GM23338 (cell line): ENCODE data around the gene NPAS2. TPM values are rescaled to one million over a fixed set of nuclear protein-coding genes. Genes with fewer than 3 reads are reported as not detected.

Source experiments
- ATAC-seq: fragments of 200-7000 bp; cut with Tn5 transposase; 3 replicates; pipeline ENCODE4 v1.9.1; 2020
- DNase-seq: peaks from one replicate; pipeline ENCODE4 v3.0.0-alpha.2; 2015; ENCODE audit warnings: low spot score
- H2AFZ ChIP-seq: fragments of 200-600 bp; sonication (generic); 2 replicates; pipeline ENCODE4 v1.8.0; 2016; ENCODE audit warnings: antibody characterized with exemption, mild to moderate bottlenecking, moderate library complexity
- H3F3A ChIP-seq: fragments of 200-600 bp; sonication (generic); replicated peaks from 2 replicates; pipeline ENCODE4 v1.8.0; 2017; ENCODE audit warnings: antibody characterized with exemption, mixed run types, low read depth
- H3K27ac ChIP-seq: fragments of 200-600 bp; sonication (generic); 2 replicates; pipeline ENCODE4 v1.6.1; 2016; ENCODE audit warnings: low read depth
- H3K27me3 ChIP-seq: fragments of 200-600 bp; sonication (generic); 2 replicates; pipeline ENCODE4 v1.8.0; 2016; ENCODE audit warnings: mild to moderate bottlenecking, mixed run types, moderate library complexity; ENCODE audit not compliant: insufficient read depth
- H3K36me3 ChIP-seq: fragments of 200-600 bp; sonication (generic); 2 replicates; pipeline ENCODE4 v1.8.0; 2016; ENCODE audit warnings: mild to moderate bottlenecking; ENCODE audit not compliant: insufficient read depth
- H3K4me1 ChIP-seq: fragments of 200-600 bp; sonication (generic); 2 replicates; pipeline ENCODE4 v1.8.0; 2016; ENCODE audit warnings: mild to moderate bottlenecking, moderate library complexity; ENCODE audit not compliant: insufficient read depth
- H3K4me2 ChIP-seq: fragments of 200-600 bp; sonication (generic); 2 replicates; pipeline ENCODE4 v1.7.1; 2017; ENCODE audit warnings: mixed run types
- H3K4me3 ChIP-seq: fragments of 200-600 bp; sonication (generic); 2 replicates; pipeline ENCODE4 v1.6.1; 2016; ENCODE audit warnings: mixed run types
- H3K79me2 ChIP-seq: fragments of 200-600 bp; sonication (generic); replicated peaks from 2 replicates; pipeline ENCODE4 v1.8.0; 2017; ENCODE audit warnings: mild to moderate bottlenecking; ENCODE audit not compliant: insufficient read depth
- H3K9me2 ChIP-seq: fragments of 200-600 bp; sonication (generic); 2 replicates; pipeline ENCODE4 v1.8.0; 2017; ENCODE audit not compliant: insufficient read depth
- H4K20me1 ChIP-seq: fragments of 200-600 bp; sonication (generic); replicated peaks from 2 replicates; pipeline ENCODE4 v1.8.0; 2017; ENCODE audit warnings: mild to moderate bottlenecking; ENCODE audit not compliant: insufficient read depth
- H3K27ac Mint-ChIP-seq: 2 replicates; pipeline ENCODE4 v1.8.0; 2020; ENCODE audit warnings: inconsistent platforms, mild to moderate bottlenecking, moderate library complexity, mixed read lengths
- H3K27me3 Mint-ChIP-seq: 3 replicates; pipeline ENCODE4 v1.8.0; 2022; ENCODE audit warnings: low read depth, mild to moderate bottlenecking, moderate library complexity, mixed read lengths, inconsistent platforms; ENCODE audit not compliant: insufficient read depth, poor library complexity
- H3K36me3 Mint-ChIP-seq: 3 replicates; pipeline ENCODE4 v1.8.0; 2021; ENCODE audit warnings: low read depth, mild to moderate bottlenecking, inconsistent platforms, moderate library complexity, mixed read lengths
- H3K4me1 Mint-ChIP-seq: 3 replicates; pipeline ENCODE4 v1.8.0; 2020; ENCODE audit warnings: mild to moderate bottlenecking, inconsistent platforms, mixed read lengths
- H3K4me3 Mint-ChIP-seq: 3 replicates; pipeline ENCODE4 v1.8.0; 2021; ENCODE audit warnings: moderate library complexity, mild to moderate bottlenecking, inconsistent platforms, mixed read lengths
- H3K9me3 Mint-ChIP-seq: 3 replicates; pipeline ENCODE4 v1.8.0; 2020; ENCODE audit warnings: moderate library complexity, mild to moderate bottlenecking, inconsistent platforms, mixed read lengths
- CREB1 ChIP-seq: fragments of 250-450 bp; sonication (Bioruptor Pico); IDR thresholded peaks from 2 replicates; pipeline ENCODE4 v1.5.0; 2020; ENCODE audit warnings: low read depth, mild to moderate bottlenecking, moderate library complexity
- EZH2 ChIP-seq: fragments of 200-600 bp; sonication (generic); IDR thresholded peaks from one replicate; pipeline ENCODE4 v1.8.0; 2017; ENCODE audit warnings: antibody characterized with exemption, mild to moderate bottlenecking, low read depth; ENCODE audit not compliant: unreplicated experiment
- POLR2AphosphoS5 ChIP-seq: IDR thresholded peaks from 2 replicates; pipeline ENCODE4 v1.6.1; 2016; ENCODE audit warnings: antibody characterized with exemption, low read depth
- STAT1 ChIP-seq: IDR thresholded peaks from one replicate; pipeline ENCODE4 v1.6.1; 2016; ENCODE audit warnings: antibody characterized with exemption; ENCODE audit not compliant: unreplicated experiment
- ZNF114 ChIP-seq: fragments of 250-450 bp; sonication (Bioruptor Pico); IDR thresholded peaks from 2 replicates; pipeline ENCODE4 v1.5.0; 2020; ENCODE audit warnings: mild to moderate bottlenecking, moderate library complexity
- ZNF331 ChIP-seq: fragments of 250-450 bp; sonication (Bioruptor Pico); IDR thresholded peaks from 2 replicates; pipeline ENCODE4 v1.5.0; 2020; ENCODE audit warnings: low read depth, mild to moderate bottlenecking, moderate library complexity
- polyA plus RNA-seq: library from polyadenylated mRNA; unstranded; fragments of >200 nt; fragmentation: Nextera tagmentation; extraction: Ambion mirVana; gene quantifications from 2 replicates; pipeline ENCODE4 v1.2.1, GENCODE V29; 2016
- total RNA-seq: library from RNA; depleted of rRNA; stranded (reverse); fragments of >200 nt; shearing (Covaris generic); gene quantifications from 2 replicates; pipeline ENCODE4 v1.2.3, GENCODE V29; 2014
- TF ChIP-seq, protein P1 (sequence below): IDR thresholded peaks from 2 replicates; pipeline ENCODE4 v1.6.1; 2016; ENCODE audit warnings: antibody characterized with exemption
- TF ChIP-seq, protein P2 (sequence below), 2 experiments: fragments of 200-600 bp in 1 of 2; sonication (generic) in 1 of 2; conservative IDR thresholded peaks; 2 replicates each; pipeline versions ENCODE4 v1.5.1 to v1.6.1; 2016 to 2017; ENCODE audit warnings: antibody characterized with exemption in 2 of 2, low read depth in 2 of 2, mild to moderate bottlenecking in 2 of 2, moderate library complexity in 1 of 2
- TF ChIP-seq, protein P3 (sequence below): IDR thresholded peaks from one replicate; pipeline ENCODE4 v1.6.1; 2018; ENCODE audit warnings: antibody characterized with exemption; ENCODE audit not compliant: unreplicated experiment

The NPAS2 gene
- total and polyA plus RNA-seq, 2 experiments from 2014 or later: 0.56 to 1.1 TPM

DNA sequence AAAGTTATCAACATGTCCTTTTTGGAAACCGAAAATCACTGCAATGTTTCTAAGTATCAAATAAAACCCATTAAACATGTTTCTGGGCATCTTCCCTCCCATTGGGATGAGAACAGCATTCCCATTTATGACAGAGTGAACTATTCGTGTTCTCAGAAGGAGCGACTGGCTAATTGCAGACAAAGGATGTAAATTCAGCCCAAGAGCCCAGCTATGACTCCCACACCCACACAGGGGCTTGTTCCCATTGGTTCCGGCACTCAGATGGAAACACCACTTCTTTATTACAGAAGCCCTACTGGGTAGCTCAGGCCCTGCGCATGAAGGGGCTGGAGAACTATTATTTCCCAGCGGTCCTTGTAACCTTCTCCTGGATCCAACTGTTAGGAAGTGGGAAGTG lies 16.6 kb upstream of the NPAS2 start:
- H3F3A ChIP-seq: no peaks in the 10 kb centered on the region
- H3K27me3 ChIP-seq: no peaks in the 10 kb centered on the region
- Mint-ChIP-seq H3K4me1 (no peaks in the 10 kb centered on the region; the same call in 2 of the 3 replicates), H3K9me3 (no peaks in the 10 kb centered on the region), H3K27ac (no peak overlapping the region), H3K4me3 (no peak overlapping the region), H3K27me3 (no peaks in the 10 kb centered on the region), H3K36me3 (no peaks in the 10 kb centered on the region)
- H3K4me3 ChIP-seq: no peak overlapping the region
- ATAC-seq (no peak), DNase-seq (no peak)
- no peak overlapping the region for H3K27ac ChIP-seq
- no peak for TF ChIP-seq POLR2AphosphoS5
- TF ChIP-seq, protein P1, sequence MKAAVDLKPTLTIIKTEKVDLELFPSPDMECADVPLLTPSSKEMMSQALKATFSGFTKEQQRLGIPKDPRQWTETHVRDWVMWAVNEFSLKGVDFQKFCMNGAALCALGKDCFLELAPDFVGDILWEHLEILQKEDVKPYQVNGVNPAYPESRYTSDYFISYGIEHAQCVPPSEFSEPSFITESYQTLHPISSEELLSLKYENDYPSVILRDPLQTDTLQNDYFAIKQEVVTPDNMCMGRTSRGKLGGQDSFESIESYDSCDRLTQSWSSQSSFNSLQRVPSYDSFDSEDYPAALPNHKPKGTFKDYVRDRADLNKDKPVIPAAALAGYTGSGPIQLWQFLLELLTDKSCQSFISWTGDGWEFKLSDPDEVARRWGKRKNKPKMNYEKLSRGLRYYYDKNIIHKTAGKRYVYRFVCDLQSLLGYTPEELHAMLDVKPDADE: no peak
- TF ChIP-seq, protein P2, sequence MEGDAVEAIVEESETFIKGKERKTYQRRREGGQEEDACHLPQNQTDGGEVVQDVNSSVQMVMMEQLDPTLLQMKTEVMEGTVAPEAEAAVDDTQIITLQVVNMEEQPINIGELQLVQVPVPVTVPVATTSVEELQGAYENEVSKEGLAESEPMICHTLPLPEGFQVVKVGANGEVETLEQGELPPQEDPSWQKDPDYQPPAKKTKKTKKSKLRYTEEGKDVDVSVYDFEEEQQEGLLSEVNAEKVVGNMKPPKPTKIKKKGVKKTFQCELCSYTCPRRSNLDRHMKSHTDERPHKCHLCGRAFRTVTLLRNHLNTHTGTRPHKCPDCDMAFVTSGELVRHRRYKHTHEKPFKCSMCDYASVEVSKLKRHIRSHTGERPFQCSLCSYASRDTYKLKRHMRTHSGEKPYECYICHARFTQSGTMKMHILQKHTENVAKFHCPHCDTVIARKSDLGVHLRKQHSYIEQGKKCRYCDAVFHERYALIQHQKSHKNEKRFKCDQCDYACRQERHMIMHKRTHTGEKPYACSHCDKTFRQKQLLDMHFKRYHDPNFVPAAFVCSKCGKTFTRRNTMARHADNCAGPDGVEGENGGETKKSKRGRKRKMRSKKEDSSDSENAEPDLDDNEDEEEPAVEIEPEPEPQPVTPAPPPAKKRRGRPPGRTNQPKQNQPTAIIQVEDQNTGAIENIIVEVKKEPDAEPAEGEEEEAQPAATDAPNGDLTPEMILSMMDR (conservative IDR thresholded peaks at IDR 0.05; ENCODE audit: low read depth in 2 of 2): no peak
- no peak for TF ChIP-seq EZH2
- no peak for TF ChIP-seq ZNF331 (CRISPR knock-in tag)
- TF ChIP-seq, protein P3, sequence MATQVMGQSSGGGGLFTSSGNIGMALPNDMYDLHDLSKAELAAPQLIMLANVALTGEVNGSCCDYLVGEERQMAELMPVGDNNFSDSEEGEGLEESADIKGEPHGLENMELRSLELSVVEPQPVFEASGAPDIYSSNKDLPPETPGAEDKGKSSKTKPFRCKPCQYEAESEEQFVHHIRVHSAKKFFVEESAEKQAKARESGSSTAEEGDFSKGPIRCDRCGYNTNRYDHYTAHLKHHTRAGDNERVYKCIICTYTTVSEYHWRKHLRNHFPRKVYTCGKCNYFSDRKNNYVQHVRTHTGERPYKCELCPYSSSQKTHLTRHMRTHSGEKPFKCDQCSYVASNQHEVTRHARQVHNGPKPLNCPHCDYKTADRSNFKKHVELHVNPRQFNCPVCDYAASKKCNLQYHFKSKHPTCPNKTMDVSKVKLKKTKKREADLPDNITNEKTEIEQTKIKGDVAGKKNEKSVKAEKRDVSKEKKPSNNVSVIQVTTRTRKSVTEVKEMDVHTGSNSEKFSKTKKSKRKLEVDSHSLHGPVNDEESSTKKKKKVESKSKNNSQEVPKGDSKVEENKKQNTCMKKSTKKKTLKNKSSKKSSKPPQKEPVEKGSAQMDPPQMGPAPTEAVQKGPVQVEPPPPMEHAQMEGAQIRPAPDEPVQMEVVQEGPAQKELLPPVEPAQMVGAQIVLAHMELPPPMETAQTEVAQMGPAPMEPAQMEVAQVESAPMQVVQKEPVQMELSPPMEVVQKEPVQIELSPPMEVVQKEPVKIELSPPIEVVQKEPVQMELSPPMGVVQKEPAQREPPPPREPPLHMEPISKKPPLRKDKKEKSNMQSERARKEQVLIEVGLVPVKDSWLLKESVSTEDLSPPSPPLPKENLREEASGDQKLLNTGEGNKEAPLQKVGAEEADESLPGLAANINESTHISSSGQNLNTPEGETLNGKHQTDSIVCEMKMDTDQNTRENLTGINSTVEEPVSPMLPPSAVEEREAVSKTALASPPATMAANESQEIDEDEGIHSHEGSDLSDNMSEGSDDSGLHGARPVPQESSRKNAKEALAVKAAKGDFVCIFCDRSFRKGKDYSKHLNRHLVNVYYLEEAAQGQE: no peak
- H3K79me2 ChIP-seq: no peaks in the 10 kb centered on the region
- H3K4me2 ChIP-seq: no peak overlapping the region
- no peak overlapping the region for H2AFZ ChIP-seq
- H3K9me2 ChIP-seq: peaks cover 1% of the 10 kb centered on the region; the same call in 1 of the 2 replicates
- H3K4me1 ChIP-seq: no peaks in the 10 kb centered on the region; the same call in 1 of the 2 replicates
- no peaks in the 10 kb centered on the region for H4K20me1 ChIP-seq
- no peaks in the 10 kb centered on the region for H3K36me3 ChIP-seq

DNA sequence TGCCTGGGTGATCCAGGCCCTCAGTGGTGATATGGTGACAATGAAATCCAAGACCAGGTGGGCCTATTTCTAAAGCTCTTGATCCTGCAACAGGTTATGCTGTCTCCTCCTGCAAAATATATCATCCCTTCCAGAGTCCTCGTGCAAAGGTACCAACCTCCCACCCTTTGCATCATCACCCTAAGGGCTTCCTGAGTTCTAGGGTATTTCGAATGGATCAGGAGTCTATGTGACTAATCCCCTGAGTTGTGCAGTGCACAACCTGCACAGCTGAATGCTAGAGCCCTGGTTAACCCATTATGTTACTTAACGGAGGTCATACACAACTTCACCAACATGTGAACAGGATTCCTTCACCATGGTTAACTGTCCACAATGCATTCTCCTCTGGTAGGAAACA lies 13.4 kb upstream of the NPAS2 start:
- Mint-ChIP-seq H3K27ac (no peak overlapping the region), H3K36me3 (peaks cover 4% of the 10 kb centered on the region; the same call in 2 of the 3 replicates), H3K4me1 (peaks cover 13% of the 10 kb centered on the region), H3K27me3 (peaks cover 2% of the 10 kb centered on the region), H3K4me3 (no peak overlapping the region), H3K9me3 (peaks cover 5% of the 10 kb centered on the region; the same call in 2 of the 3 replicates)
- Histone ChIP-seq H3F3A (no peaks in the 10 kb centered on the region), H3K4me2 (no peak overlapping the region), H3K9me2 (peaks cover 8% of the 10 kb centered on the region; the same call in 1 of the 2 replicates), H3K36me3 (no peaks in the 10 kb centered on the region), H3K4me1 (peaks cover 5% of the 10 kb centered on the region), H2AFZ (no peak overlapping the region), H3K27ac (no peak overlapping the region), H4K20me1 (no peaks in the 10 kb centered on the region), H3K27me3 (no peaks in the 10 kb centered on the region), H3K4me3 (no peak overlapping the region), H3K79me2 (no peaks in the 10 kb centered on the region)
- no peak for DNase-seq
- ATAC-seq: no peak
- TF ChIP-seq, protein P3: no peak
- TF ChIP-seq STAT1 (no peak), ZNF114 (CRISPR knock-in tag) (no peak), CREB1 (CRISPR knock-in tag) (no peak)
- TF ChIP-seq, protein P1: no peak
